Measurements from ENCODE around the gene CALB2.

CALB2 gene

GRCh38 chr16:71399801-71400563, 41.5 kb downstream of the CALB2 start:
- DNase-seq, result no peak

- DNase-seq, result no peak
Measured at GRCh38 chr16:71402007-71402406, 43.5 kb downstream of the CALB2 start.

GRCh38 chr16:71402674-71403073, 44.2 kb downstream of the CALB2 start:
- no peak for DNase-seq

GRCh38 chr16:71404364-71404763, 45.8 kb downstream of the CALB2 start:
- no peak for DNase-seq

- DNase-seq, result no peak
Measured at GRCh38 chr16:71406316-71406715, 47.8 kb downstream of the CALB2 start.

- no peak for DNase-seq
Measured at GRCh38 chr16:71406724-71407123, 48.2 kb downstream of the CALB2 start.

GRCh38 chr16:71407731-71408130, 49.2 kb downstream of the CALB2 start:
- DNase-seq, result no peak

GRCh38 chr16:71408536-71408935, 50.0 kb downstream of the CALB2 start:
- no peak for DNase-seq

GRCh38 chr16:71409011-71409775, 50.7 kb downstream of the CALB2 start:
- DNase-seq, result no peak

- no peak for DNase-seq
Measured at GRCh38 chr16:71410146-71410545, 51.6 kb downstream of the CALB2 start.

GRCh38 chr16:71412270-71413160, 54.0 kb downstream of the CALB2 start:
- DNase-seq, result no peak

- no peak for DNase-seq
Measured at GRCh38 chr16:71413341-71413740, 54.8 kb downstream of the CALB2 start.

GRCh38 chr16:71414038-71414437, 55.5 kb downstream of the CALB2 start:
- DNase-seq, result no peak

GRCh38 chr16:71421911-71422310, 63.4 kb downstream of the CALB2 start:
- no peak for DNase-seq

- DNase-seq, result no peak
Measured at GRCh38 chr16:71423016-71423415, 64.5 kb downstream of the CALB2 start.

- no peak for DNase-seq
Measured at GRCh38 chr16:71423865-71424264, 65.3 kb downstream of the CALB2 start.

- no peak for DNase-seq
Measured at GRCh38 chr16:71424626-71425025, 66.1 kb downstream of the CALB2 start.

GRCh38 chr16:71425746-71426068, 67.2 kb downstream of the CALB2 start:
- DNase-seq, result no peak

- no peak for DNase-seq
Measured at GRCh38 chr16:71426069-71426879, 67.8 kb downstream of the CALB2 start.

GRCh38 chr16:71426880-71427615, 68.5 kb downstream of the CALB2 start:
- DNase-seq, result no peak

GRCh38 chr16:71428385-71428784, 69.9 kb downstream of the CALB2 start:
- DNase-seq, result no peak

GRCh38 chr16:71428883-71429282, 70.4 kb downstream of the CALB2 start:
- peak; percentile 59 for DNase-seq

Measured in T1000 (cell line).